ENCODE data around the gene ZBTB46.
"Not testable (repeated sequence)": the region's sequence is repeated elsewhere in the genome, so short reads cannot be mapped to it uniquely, and the experiment has no call there.

The ZBTB46 gene

DNA sequence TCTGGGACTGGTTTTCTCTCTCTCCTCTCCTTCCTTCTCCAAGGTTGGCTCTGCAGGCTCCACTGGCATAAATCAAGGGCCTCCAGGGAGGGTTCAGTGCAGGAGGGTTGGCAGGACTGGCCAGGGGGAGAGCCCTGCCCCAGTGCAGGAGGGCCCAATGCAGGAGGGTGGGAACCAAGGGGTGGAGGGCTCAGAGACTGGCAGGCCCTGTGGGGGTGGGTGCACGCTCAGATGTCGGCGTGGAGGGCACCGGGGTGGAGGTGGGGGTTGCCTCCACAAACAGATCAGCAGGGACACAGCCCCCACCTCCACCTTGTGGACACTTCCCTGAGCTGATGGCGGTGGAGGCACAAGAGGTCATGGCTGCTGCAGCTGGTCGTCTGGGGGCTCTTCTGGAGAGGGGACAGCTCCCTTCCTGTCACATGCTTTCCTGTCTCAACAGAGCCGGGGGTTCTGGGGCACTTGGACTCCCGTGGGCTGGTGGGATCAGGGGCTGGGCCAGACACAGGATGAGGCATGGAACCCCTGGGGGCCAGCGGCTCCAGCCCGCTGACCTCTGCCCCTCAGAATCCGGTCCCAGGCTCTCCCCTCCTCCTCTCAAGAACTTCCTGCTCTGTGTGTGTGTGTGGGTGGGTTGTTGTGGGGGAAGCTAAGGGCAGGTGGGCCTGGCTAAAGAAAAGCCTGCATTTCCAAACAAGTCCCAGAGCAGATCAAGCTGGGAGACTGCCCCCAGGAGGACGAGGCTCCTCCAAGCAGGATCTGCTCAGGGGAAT lies 27.5 kb upstream of the ZBTB46 start:
- DNase-seq (ENCODE audit: low read depth), result no peak

DNA sequence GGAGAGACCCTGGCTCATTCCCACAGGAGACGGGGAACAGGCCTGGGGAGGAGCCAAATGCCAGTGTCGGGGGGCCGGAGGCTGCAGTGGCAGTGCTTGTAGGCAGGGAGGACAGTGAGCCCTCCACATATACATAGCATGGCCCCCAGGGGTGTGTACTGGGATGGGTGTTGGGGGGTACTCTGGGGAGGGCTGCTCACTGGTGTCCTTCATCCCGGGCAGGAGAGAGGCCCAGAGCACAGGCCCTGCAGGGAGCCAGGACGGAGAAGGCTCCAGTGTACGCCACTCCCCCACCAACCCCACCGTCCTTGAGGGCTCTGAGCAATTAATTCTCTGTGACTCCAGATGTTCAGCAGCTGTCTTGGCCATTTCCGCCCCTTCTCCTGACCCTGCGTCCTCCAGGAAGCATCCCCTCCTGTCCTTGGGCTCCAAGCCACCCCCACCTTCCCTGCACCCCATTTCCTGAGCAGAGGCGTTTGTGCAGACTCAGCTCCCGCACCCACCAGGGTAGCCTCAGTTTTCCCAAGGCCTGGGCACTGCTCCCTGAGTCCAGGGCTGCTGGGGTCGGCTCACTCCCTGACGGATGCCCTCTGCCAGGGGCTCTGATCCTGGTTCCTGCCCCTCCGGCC lies 26.8 kb upstream of the ZBTB46 start:
- DNase-seq (ENCODE audit: low read depth), result no peak

DNA sequence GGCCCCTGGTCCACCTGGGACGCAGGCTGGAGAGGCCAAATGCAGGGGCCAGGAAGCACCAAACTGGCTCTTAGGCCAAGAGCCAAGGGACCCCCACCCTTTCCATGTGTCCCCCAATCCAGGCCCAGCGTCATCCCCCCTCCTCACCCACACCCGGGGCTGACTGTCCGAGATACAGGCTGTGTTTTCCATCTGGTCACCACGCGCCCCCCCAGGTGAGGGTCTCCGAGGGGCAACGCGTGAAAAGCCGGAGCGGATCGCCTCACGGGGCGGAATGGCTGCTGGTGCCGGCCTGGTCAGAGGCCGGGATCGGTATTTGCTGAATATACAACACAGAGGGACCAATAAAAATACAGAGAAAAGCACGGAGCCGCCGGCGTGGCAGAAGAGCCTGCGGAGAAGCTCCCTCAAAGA lies 25.0 kb upstream of the ZBTB46 start:
- DNase-seq (ENCODE audit: low read depth), result no peak

DNA sequence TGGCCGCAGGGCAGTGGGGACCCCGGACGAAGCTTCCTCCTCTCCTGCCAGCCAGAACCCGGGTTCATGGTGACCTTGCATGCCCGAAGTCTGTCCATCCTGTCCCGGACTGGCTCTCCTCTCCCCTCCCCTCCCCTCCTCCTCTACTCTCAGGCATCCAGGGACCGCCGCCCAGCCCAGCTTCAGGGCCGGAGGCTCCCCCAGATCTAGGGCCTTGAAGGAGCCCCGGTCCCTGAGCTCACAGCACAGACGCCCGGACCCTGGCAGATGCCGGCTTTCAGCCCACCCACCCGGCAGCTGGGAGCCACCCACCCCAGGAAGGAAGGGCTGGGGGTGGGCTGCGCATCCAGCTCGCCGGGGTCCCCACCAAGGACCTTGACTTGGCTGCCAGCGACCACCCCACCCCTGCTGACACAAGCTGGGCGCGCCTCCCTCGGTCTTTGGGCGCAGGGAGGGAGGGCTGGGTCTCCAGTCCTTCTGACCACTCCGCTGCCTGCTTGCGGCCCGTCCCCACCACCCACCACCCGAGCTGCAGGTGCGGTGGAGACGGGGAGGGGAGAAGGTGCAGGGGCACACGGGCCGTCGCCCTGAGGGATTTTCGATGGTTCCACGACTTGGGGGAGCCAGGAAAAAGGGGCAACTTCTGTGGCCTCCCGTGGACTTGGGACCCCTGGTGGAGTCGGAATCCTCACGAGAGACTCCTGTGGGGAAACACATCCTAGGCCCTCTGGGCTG lies 24.5 kb upstream of the ZBTB46 start:
- no peak for DNase-seq (ENCODE audit: low read depth)

DNA sequence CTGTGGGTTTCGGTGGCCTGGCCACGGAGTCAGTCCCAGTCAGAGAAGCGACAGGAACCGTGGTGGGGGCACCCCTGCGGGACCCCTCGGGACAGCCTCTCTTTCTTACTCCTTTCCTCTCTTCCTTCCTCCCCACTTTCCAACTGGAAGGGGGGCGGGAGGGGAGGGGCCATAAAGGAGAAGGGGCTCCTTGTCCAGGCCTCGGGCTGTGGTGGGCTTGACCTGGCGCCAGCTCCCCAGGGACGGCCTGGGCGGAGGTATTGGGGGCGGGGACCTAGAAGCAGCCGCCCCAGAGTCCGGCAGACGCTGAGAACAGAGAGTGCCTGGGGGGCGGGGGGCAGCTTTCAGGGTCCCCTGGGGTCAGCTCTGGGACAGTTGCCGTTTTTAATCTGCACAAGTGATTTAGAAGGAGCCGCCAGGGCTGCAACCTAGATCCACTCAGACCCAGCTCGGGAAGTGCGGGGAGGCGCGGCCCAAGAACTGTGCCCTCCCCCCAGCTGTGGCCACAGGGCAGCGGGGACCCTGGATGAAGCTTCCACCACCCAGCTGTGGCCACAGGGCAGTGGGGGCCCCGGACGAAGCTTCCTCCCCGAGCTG lies 23.8 kb upstream of the ZBTB46 start:
- no peak for DNase-seq (ENCODE audit: low read depth)

DNA sequence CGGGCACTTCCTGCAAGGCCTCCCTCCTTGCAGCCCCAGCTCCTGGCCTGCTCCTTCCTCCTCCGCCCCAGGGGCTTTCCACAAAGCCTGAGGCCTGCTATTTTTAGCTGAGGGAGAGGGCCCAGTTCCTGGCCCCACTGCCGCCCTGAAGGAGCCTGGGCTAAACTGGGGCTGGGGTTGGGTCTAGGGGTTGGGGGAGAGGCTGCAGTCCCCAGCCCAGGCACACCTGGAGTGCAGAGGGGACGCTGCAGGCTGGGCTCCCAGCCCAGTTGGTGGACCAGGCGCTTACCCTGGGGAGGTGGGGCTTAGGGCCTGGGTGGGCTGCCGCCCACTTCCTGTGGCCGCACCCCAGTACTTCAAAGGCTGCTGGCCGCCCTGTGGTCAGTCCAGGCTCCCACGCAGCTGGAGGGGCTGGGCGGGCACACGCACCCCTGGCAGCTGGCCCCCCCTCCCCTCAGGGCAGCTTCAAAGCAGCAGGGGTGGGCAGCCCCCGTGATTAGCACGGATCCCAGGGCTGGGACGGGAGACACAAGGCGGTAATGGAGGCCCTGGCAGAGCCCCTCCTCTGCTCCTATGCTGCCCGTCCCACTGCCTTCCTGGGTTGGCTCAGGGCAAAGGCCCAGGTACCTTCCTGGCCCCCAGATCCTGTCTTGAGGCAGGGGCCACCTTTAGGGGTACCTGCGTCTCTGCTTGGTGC lies 23.2 kb upstream of the ZBTB46 start:
- DNase-seq (ENCODE audit: low read depth), result no peak

DNA sequence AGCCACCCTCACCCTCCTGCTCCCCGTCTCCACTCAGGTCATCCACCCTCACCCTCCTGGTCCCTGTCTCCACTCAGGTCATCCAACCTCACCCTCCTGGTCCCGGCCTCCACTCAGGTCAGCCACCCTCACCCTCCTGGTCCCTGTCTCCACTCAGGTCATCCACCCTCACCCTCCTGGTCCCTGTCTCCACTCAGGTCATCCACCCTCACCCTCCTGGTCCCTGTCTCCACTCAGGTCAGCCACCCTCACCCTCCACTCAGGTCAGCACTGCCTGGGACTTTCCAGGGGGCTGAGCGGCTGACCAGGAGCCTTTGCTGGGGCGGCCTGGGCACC lies 22.6 kb upstream of the ZBTB46 start:
- DNase-seq (ENCODE audit: low read depth), result not testable (repeated sequence)

DNA sequence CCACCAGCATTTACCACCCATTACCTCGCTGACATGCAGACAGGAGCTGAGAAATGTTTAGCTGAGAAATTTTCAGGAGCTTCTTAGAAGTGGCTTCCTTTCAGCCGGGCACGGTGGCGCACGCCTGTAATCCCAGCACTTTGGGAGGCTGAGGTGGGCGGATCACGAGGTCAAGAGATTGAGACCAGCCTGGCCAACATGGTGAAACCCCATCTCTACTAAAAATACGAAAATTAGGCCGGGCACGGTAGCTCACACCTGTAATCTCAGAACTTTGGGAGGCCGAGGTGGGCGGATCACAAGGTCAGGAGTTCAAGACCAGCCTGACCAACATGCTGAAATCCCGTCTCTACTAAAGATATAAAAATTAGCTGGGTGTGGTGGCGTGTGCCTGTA lies 20.5 kb upstream of the ZBTB46 start:
- not testable (repeated sequence) for DNase-seq (ENCODE audit: low read depth)

DNA sequence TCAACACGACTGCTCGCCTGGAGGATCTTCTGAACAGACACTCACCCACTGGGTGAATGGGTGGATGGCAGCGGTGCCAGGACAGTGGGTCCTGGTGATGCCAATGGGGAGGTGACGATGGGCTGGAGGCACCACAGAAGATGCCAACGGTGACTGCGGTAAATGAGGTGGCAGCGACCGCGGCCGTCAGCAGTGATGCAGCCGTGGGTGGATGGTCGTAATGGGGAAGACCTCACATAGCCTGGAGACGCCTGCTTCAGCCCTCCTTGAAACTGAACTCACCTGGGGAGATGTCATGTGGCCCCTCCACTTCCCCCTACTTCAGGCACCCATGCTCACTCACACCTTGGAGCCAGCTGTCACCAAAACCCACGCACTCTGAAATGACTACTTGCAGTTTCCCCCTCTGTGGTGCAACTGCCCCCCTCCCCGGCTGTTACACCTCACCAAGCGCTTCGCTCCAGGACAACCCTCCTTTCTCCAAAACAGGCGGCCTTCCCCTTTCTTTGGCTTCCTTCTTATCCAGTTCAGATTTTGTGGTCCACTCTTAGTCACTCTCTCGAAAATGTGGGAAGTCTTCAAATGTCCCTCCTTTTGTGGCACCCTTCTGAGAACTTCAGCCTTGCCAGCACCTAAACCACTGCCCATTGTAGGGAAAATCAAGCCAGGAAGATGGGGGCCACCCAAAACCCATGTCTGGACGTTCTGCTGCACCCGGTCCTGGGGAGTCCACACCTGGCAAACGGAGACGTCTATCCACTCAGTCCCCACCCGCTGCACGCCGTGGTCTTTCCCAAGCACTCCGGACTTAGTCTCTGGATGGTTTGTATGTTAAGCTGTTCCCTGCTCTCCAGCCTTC lies 19.9 kb upstream of the ZBTB46 start:
- no peak for DNase-seq (ENCODE audit: low read depth)

DNA sequence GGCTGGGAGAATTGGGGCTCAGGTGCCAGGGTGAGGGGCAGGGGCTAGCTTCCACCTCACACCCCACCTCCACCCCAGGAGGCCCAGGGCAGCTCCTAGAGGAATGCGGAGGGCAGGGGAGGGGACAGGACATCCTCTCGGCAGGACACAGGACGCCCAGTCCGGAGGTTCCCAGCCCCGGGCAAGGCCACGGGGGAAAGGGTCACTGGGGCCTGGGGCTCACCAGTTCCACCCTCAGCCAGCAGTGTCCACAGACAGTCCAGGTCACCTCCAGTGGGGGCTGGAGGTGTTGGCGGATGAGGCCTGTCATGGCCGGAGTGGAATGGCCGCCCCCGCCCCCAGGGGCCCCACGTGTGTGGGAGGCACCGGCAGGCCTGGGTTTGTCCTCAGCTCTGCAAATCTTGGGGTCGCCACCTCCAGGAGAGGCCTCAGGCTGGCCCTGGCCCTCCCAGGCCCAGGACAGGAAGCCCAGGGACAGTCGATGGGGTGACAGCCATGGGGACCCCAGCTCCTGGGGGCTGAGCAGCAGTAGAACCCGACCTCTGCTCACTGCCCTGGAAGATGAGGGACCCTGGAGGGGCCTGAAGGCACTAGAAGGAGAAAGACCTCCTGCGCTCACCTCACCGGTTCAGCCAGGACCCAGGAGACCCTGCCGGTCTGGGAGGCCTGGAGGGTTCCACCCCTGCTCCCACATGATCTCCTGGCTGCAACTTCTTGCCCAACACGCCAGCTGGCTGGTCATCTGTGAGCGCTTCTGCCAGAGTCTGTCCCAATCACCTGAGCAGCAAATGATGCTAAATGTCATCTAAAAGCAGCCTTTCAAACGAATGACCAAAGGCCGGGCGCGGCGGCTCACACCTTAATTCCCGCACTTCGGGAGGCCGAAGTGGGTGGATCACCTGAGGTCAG lies 17.2 kb upstream of the ZBTB46 start:
- no peak for DNase-seq (ENCODE audit: low read depth)

DNA sequence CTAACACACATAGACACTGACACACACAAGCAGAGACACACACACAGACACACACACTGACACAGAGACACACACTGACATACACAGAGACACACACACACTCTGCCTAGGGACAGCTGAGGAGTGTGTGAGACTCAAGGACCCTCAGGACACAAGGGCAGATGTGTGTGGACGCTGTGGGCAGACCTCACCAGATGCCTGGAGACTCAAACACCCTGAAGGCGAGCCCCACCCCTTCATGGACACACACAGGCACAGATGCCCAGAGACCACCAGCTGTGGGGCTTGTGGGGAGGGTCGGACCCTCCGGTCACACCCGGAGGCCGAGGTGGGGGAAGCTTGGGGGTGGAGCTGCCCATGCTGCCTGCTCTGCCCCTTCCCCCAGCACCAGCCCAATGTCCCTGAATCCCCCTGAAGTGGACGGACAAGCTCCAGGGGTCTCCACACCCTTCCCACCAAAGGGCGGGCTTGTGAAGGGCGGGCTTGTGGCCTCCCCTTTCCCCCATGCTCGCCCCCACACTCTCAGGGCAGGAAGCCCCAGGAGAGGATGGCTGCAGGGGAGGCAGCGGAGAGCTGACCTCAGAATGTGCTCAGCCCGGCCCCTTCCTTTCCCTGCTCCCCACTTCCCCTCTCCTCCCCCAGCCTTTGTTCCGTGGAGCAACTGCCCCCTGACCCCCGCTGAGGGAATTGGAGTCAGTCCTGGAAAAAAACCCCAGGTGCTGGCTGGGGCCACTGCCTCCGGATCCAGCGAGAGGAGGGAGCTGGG lies 16.4 kb upstream of the ZBTB46 start:
- no peak for DNase-seq (ENCODE audit: low read depth)

DNA sequence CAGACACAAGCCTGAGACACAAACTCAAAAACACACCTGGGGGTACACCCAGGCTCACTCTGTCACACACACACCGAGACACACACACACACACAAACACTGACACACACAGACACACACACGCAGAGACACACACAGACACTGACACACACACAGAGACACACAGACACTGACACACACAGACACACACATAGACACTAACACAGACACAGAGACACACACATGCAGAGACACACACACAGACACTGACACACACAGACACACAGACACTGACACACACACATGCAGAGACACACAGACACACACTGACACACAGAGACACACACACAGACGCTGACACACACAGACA lies 15.8 kb upstream of the ZBTB46 start:
- no peak for DNase-seq (ENCODE audit: low read depth)

DNA sequence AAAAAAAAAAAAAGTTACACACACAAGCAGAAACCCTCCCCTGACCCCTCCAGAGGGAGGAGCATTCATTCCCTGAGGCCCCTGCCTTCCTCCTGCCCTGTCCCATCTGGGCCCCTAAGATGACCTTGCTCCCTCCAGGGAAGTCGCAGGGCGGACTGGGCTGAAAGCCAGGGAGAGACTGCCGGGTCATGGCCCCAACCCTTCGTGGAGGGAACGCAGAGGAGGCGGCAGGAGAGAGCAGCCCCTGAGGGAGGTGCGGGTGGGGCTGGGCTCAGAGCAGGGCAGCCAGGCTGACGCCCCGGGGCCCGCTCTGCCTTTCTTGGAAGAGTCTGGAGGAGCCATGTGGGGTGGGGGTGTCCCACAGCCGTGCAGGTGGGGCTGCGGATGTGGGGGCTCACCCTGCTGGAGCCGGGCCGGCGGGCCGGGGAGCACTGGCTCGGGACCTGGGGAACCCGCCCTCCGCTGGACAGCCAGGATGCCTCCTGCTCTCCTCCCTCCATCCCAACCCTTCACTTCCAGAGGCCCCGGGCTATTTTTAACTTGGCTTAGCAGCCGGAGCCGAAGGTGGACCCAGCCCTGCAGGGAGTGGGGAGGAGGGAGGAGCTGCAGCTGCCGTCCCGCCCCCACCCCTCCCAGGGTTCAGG lies 15.2 kb upstream of the ZBTB46 start:
- no peak for DNase-seq (ENCODE audit: low read depth)

DNA sequence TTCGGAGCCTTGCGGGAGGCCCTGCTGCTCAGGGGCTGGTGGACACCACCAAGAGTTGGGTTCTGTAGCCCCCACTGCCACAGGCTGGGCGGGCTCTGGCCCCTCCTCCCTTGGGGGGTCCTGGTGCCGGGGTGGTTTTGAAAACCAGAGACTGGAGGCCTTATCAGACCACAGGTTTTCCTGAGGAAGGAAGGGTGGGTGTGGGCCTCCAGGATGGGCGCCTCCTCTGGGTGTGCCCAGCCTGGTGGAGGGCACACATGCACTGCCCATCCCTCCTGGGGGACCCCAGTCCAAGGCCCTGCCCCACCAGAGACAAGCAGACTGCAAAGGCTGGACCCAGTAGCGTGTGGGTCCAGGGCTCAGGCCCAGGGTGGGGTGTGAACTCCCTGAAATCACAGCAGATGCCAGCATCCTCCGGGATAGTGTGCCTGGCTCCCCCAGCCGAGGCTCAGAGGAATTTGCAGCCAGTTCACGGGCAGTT lies 13.5 kb upstream of the ZBTB46 start:
- DNase-seq (ENCODE audit: low read depth), result no peak

DNA sequence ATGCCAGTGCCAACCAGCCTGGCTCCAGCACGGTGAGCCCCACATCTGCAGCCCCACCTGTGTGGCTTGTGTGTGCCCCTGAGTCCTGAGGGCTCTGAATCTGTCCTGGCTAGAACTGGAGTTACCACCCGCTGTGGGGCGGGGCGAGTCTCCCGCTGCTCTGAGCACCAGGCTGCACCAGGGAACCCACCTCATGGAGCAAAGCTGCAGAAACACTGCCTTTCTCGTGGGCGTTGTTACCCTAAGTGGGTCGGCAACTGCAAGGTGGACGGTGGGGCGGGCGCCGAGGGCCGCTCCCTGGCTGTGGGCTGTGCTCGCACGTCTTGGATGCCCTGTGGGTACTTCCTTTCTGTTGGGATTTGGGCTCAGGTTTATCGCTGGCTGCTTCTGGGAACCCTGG lies 12.7 kb upstream of the ZBTB46 start:
- DNase-seq (ENCODE audit: low read depth), result no peak

DNA sequence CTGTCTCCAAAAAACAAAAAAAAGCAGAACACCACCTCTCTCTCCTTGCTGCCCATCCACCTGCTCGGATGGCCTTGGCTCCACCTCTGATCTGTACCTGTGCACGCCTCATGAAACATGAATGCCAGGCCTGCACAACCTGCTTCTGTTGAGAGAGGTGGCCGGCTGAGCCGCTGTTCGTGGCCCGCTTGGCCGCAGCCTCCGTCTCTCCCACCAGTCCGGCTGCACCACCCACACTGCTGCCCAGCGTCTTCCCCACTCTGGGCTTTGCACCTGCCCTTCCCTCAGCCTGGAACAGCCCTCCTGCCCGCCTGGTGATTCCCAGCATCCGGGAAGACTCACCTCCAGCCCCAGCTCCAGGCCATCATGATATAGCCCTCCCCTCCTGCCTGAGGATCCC lies 12.2 kb upstream of the ZBTB46 start:
- no peak for DNase-seq (ENCODE audit: low read depth)

DNA sequence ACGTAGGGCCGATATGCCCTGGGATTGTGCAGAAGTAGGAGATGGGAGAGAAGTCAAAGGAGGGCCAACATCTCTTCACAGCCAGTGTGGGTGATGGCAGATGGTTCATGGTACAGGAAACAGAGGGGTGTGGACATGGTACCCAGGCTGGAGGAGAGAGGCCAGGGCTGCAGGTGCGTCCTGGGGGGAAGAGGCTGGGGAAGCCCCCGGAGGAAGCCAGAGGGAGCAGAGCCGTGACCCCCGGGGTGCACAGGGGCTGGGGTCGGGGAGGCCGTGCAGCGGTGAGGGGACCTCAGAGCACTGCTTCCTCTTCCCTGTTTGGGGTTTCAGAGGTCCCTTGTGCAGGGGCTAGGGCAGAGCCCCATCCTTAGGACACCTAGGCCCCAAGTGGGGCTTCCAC lies 11.2 kb upstream of the ZBTB46 start:
- no peak for DNase-seq (ENCODE audit: low read depth)

DNA sequence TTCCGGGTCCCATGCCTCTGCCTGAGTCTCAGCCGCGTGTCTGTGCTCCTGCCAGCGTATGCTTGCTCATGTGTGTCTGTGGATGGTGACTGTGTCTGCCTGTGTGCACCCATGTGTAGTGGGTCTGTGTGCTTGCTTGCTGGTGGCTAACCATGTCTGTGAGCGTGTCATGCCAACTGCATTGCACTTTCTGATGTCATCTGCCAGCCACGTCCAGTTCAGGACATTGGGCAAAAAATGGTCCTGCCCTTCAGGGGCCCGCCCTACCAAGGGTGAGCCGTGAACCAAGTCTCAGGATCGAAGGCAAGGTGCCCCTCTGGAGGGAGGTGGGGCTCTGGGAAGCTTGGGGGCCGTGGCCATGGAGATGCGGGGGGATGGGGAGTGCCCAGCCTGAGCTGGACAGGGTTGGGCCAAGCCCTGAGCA lies 9.4 kb upstream of the ZBTB46 start:
- no peak for DNase-seq (ENCODE audit: low read depth)

DNA sequence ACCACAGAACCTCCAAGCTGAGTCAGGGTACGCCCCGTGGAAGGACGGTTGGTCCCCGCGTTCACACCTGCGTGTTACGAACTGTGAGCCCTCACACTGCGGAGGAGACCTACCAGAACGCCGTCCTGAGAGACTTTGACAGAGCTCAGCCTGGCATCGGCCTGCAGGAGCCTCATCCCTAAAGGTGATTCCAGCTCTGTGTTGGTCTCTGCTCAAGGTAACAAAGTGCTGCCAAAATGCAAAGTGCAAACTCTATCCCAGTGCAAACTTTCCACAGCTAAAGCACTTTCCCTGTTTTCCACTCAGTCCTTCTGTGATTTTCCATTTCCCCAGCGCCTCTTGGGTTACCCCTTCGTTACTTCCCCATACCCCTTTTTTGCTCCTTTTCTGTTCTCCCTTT lies 8.6 kb upstream of the ZBTB46 start:
- no peak for DNase-seq (ENCODE audit: low read depth)

Data from T-helper 22 cell (primary cell).